HCT116 (cell line): ENCODE data around the gene GRM4. TPM values are rescaled to one million over a fixed set of nuclear protein-coding genes. Genes with fewer than 3 reads are reported as not detected.

Experiments used
- ATAC-seq: fragments of 200-7000 bp; cut with Tn5 transposase; 2 replicates; pipeline ENCODE4 v1.9.1; 2020; ENCODE audit warnings: mild to moderate bottlenecking, moderate library complexity
- BruUV-seq: library from RNA; stranded (reverse); fragments of 400-500 nt; replicated peaks from 2 replicates; lab custom pipeline; 2021; lab: Mats Ljungman, UMichigan
- CTCF ChIA-PET: fragments of 300-600 bp; sonication (Branson Sonifier 250); formaldehyde crosslinking; loops from one replicate; lab custom pipeline; 2021; ENCODE audit warnings: antibody characterized with exemption; lab: Charles Lee
- POLR2A ChIA-PET: fragments of 300-600, 350-600 bp; sonication (Branson Sonifier 250); formaldehyde crosslinking; loops from one replicate; lab custom pipeline; 2021; ENCODE audit warnings: antibody characterized with exemption; lab: Charles Lee
- RAD21 ChIA-PET, 2 experiments: fragments of 300-600 bp; sonication (Branson Sonifier 250); formaldehyde crosslinking; loops; one replicate each; lab custom pipeline; 2023; ENCODE audit warnings: low total read pairs in 2 of 2; ENCODE audit not compliant: uncharacterized antibody in 2 of 2, unreplicated experiment in 2 of 2, low non-redundant PET in 1 of 2; lab: Charles Lee
- DNase-seq: peaks from one replicate; pipeline ENCODE4 v3.0.0-alpha.2; 2010; ENCODE audit warnings: low read depth, low spot score
- H2AFZ ChIP-seq: fragments of 200-600 bp; shearing (Covaris generic), sonication (generic); 2 replicates; pipeline ENCODE4 v1.6.1; 2017; ENCODE audit warnings: low read depth, mixed run types, mixed read lengths, antibody characterized with exemption, low read length; ENCODE audit not compliant: poor library complexity, severe bottlenecking
- H3K27ac ChIP-seq: 2 replicates; pipeline ENCODE4 v1.5.1; 2012; ENCODE audit warnings: low read depth, low read length
- H3K27me3 ChIP-seq: fragments of 200-600 bp; sonication (generic); 2 replicates; pipeline ENCODE4 v1.6.1; 2016; ENCODE audit warnings: mixed run types, low read length, mixed read lengths; ENCODE audit not compliant: insufficient read depth
- H3K36me3 ChIP-seq, 2 experiments: fragments of 200-500 bp in 1 of 2; fragments of 200-600 bp in 1 of 2; sonication (Bioruptor generic) in 1 of 2; sonication (generic) in 1 of 2; 2 replicates each; pipeline versions ENCODE4 v1.5.1 to v1.6.1; 2014 to 2016; ENCODE audit warnings: low read length in 2 of 2, inconsistent platforms in 1 of 2, mixed read lengths in 1 of 2, mixed run types in 1 of 2; ENCODE audit not compliant: insufficient read depth in 2 of 2, control insufficient read depth in 1 of 2
- H3K4me1 ChIP-seq, 2 experiments: fragments of 200-600 bp in 1 of 2; sonication (generic) in 1 of 2; 2 replicates each; pipeline versions ENCODE4 v1.5.1 to v1.6.1; 2012 to 2017; ENCODE audit warnings: low read length in 2 of 2, inconsistent platforms in 1 of 2, mild to moderate bottlenecking in 1 of 2, mixed read lengths in 1 of 2, mixed run types in 1 of 2, moderate library complexity in 1 of 2; ENCODE audit not compliant: insufficient read depth in 2 of 2, control insufficient read depth in 1 of 2
- H3K4me2 ChIP-seq: fragments of 200-600 bp; sonication (generic); 2 replicates; pipeline ENCODE4 v1.6.1; 2017; ENCODE audit warnings: mixed run types, low read length, mixed read lengths
- H3K4me3 ChIP-seq, 2 experiments: fragments of 200-600 bp in 1 of 2; sonication (generic) in 1 of 2; replicated peaks in 1 of 2; 2 replicates each; pipeline ENCODE4 v1.5.1; 2011 to 2016; ENCODE audit warnings: low read length in 2 of 2, control low read depth in 1 of 2, low read depth in 1 of 2, mild to moderate bottlenecking in 1 of 2, mixed read lengths in 1 of 2, mixed run types in 1 of 2
- H3K79me2 ChIP-seq: fragments of 200-600 bp; sonication (generic); 2 replicates; pipeline ENCODE4 v1.6.1; 2017; ENCODE audit warnings: mild to moderate bottlenecking, mixed run types, low read length, moderate library complexity, mixed read lengths; ENCODE audit not compliant: insufficient read depth
- H3K9ac ChIP-seq: fragments of 200-600 bp; sonication (generic); 2 replicates; pipeline ENCODE4 v1.6.1; 2016; ENCODE audit warnings: low read length, mixed read lengths
- H3K9me2 ChIP-seq: fragments of 200-600 bp; sonication (generic), shearing (Covaris generic); 2 replicates; pipeline ENCODE4 v1.6.1; 2017; ENCODE audit warnings: mixed run types, mild to moderate bottlenecking, moderate library complexity; ENCODE audit not compliant: insufficient read depth
- H3K9me3 ChIP-seq, 2 experiments: fragments of 200-500 bp in 1 of 2; fragments of 200-600 bp in 1 of 2; sonication (Bioruptor generic) in 1 of 2; sonication (generic) in 1 of 2; 2 replicates each; pipeline ENCODE4 v1.6.1; 2014 to 2017; ENCODE audit warnings: low read length in 2 of 2, mixed read lengths in 2 of 2, inconsistent platforms in 1 of 2, low read depth in 1 of 2, mild to moderate bottlenecking in 1 of 2, mixed run types in 1 of 2, moderate library complexity in 1 of 2; ENCODE audit not compliant: control insufficient read depth in 1 of 2, insufficient read depth in 1 of 2
- H4K20me1 ChIP-seq: fragments of 200-600 bp; sonication (generic), shearing (Covaris generic); 2 replicates; pipeline ENCODE4 v1.6.1; 2017; ENCODE audit warnings: mixed run types, mild to moderate bottlenecking, moderate library complexity; ENCODE audit not compliant: insufficient read depth
- CBX3 ChIP-seq: IDR thresholded peaks from 2 replicates; pipeline ENCODE4 v1.6.1; 2012; ENCODE audit warnings: low read depth
- CEBPB ChIP-seq: IDR thresholded peaks from 2 replicates; pipeline ENCODE4 v1.6.1; 2012; ENCODE audit warnings: low read depth
- EZH2 ChIP-seq: fragments of 200-600 bp; sonication (generic); IDR thresholded peaks from 2 replicates; pipeline ENCODE4 v1.6.1; 2017; ENCODE audit warnings: antibody characterized with exemption, mixed run types
- JUND ChIP-seq: IDR thresholded peaks from 2 replicates; pipeline ENCODE4 v1.6.1; 2012
- POLR2AphosphoS5 ChIP-seq: IDR thresholded peaks from 2 replicates; pipeline ENCODE4 v1.6.1; 2011; ENCODE audit warnings: mild to moderate bottlenecking, low read depth, low read length, moderate library complexity
- RAD21 ChIP-seq: IDR thresholded peaks from 2 replicates; pipeline ENCODE4 v1.6.1; 2012; ENCODE audit warnings: low read depth, mild to moderate bottlenecking
- SP1 ChIP-seq: IDR thresholded peaks from 2 replicates; pipeline ENCODE4 v1.6.1; 2012; ENCODE audit warnings: low read depth
- SRF ChIP-seq: IDR thresholded peaks from 2 replicates; pipeline ENCODE4 v1.6.1; 2012; ENCODE audit warnings: low read depth
- YY1 ChIP-seq: IDR thresholded peaks from 2 replicates; pipeline ENCODE4 v1.6.1; 2011; ENCODE audit warnings: low read length, low read depth, moderate library complexity, mild to moderate bottlenecking; ENCODE audit not compliant: insufficient replicate concordance; ENCODE audit errors: extremely low read depth
- ZFX ChIP-seq: fragments of 450-650 bp; IDR thresholded peaks from 2 replicates; pipeline ENCODE4 v1.6.1; 2017
- intact Hi-C: fragments of 100-400 bp; cut with micrococcal nuclease; formaldehyde crosslinking; loops from 2 replicates; pipeline ENCODE4 v1.10.0; 2022
- total RNA-seq: library from RNA; stranded (reverse); gene quantifications from one replicate; pipeline ENCODE4 v1.2.1, GENCODE V29; 2021; ENCODE audit not compliant: unreplicated experiment
- TF ChIP-seq, protein P1 (sequence below): IDR thresholded peaks from 2 replicates; pipeline ENCODE4 v1.6.1; 2012
- TF ChIP-seq, protein P2 (sequence below): IDR thresholded peaks from 2 replicates; pipeline ENCODE4 v1.6.1; 2012
- TF ChIP-seq, protein P3 (sequence below): IDR thresholded peaks from 2 replicates; pipeline ENCODE4 v1.6.1; 2012; ENCODE audit warnings: low read depth

GRM4 gene
- total RNA-seq, 1 experiment from 2014 or later, result 2.6 TPM

DNA sequence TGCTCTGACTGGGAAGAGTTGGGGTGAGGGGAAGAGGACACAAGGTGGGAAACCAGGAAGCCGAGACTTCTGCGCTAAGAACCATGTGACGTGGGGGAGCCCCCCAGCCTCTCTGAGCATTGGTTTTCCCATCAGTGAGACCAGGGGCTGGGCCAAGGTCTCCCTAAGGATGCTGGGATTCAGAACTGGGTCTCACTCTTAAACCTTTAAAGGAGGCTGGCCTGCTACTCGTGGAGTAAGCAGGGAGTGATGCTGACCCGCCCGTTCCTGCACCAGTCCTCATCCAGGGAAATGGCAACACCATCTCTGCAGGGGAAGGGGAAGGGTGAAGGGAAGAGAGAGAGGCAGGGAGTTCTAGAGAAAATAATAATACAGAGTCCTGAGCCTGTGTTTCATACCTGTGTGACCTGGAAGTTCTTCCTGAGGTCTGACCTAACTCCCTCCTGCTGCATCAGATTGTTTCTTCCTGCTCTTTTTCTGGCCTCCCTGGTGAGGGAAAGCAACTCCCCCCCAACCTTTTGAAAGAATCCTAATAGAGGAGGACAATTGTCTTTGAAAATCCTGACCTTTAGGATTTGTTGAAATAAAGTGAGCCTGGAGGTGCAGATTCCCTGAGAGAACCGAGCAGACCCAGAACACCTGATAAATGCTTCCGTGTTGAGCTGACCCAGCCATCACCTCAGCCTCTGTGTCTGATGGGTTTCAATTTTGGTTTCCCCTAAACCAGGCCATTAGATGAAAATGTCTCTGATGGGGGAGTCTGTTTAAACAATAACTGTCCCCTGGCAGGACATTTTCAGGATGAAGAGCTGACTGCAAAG, 3.0 kb upstream of the GRM4 start:
- H3K9ac ChIP-seq, result no peak overlapping the region
- no peaks in the 10 kb centered on the region for H3K9me2 ChIP-seq
- no peaks in the 10 kb centered on the region for H3K27me3 ChIP-seq
- H2AFZ ChIP-seq, result no peak overlapping the region
- ATAC-seq, result no peak
- no peaks in the 10 kb centered on the region for H4K20me1 ChIP-seq
- intact Hi-C loops, result no loop called here
- H3K4me2 ChIP-seq, result no peak overlapping the region
- TF ChIP-seq YY1 (no peak), POLR2AphosphoS5 (no peak), ZFX (no peak)
- TF ChIP-seq, protein P1, sequence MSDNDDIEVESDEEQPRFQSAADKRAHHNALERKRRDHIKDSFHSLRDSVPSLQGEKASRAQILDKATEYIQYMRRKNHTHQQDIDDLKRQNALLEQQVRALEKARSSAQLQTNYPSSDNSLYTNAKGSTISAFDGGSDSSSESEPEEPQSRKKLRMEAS, result no peak
- TF ChIP-seq, all 23 proteins: peak for 0
- Histone ChIP-seq H3K79me2 (no peaks in the 10 kb centered on the region), H3K36me3 (no peaks in the 10 kb centered on the region), H3K27ac (no peak overlapping the region), H3K9me3 (no peaks in the 10 kb centered on the region), H3K4me3 (no peak overlapping the region), H3K4me1 (peaks cover 0 to 4% of the 10 kb centered on the region in 2 experiments; a peak in 1 of 4 replicates)
- no peak for DNase-seq
- ChIA-PET POLR2A (no interaction called here), CTCF (interaction anchor here (0.7 kb wide), 1 partner anchor 438 kb away, joined by 3 read pairs; the partner anchor contains the start of gene UQCC2), RAD21 (no interaction called here)
- BruUV-seq, result no TSS peak

GRCh38 chr6:34147906-34148630, 2.2 kb upstream of the GRM4 start:
- H3K27ac ChIP-seq, result no peak overlapping the region
- DNase-seq, result no peak
- no TSS peak for BruUV-seq
- H4K20me1 ChIP-seq, result no peaks in the 10 kb centered on the region
- H3K36me3 ChIP-seq, result no peaks in the 10 kb centered on the region
- H3K27me3 ChIP-seq, result no peaks in the 10 kb centered on the region
- ChIA-PET POLR2A (no interaction called here), CTCF (no interaction called here), RAD21 (no interaction called here)
- no peak overlapping the region for H3K9ac ChIP-seq
- no peaks in the 10 kb centered on the region for H3K9me3 ChIP-seq
- no peaks in the 10 kb centered on the region for H3K9me2 ChIP-seq
- no peak overlapping the region for H2AFZ ChIP-seq
- H3K79me2 ChIP-seq, result no peaks in the 10 kb centered on the region
- H3K4me3 ChIP-seq, result no peak overlapping the region
- intact Hi-C loops, result no loop called here
- TF ChIP-seq SRF, result no peak
- TF ChIP-seq EZH2, result no peak
- TF ChIP-seq, protein P2, sequence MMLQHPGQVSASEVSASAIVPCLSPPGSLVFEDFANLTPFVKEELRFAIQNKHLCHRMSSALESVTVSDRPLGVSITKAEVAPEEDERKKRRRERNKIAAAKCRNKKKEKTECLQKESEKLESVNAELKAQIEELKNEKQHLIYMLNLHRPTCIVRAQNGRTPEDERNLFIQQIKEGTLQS, result no peak
- TF ChIP-seq CEBPB, result no peak
- no peak for TF ChIP-seq SP1
- no peak for TF ChIP-seq YY1
- TF ChIP-seq, protein P3, sequence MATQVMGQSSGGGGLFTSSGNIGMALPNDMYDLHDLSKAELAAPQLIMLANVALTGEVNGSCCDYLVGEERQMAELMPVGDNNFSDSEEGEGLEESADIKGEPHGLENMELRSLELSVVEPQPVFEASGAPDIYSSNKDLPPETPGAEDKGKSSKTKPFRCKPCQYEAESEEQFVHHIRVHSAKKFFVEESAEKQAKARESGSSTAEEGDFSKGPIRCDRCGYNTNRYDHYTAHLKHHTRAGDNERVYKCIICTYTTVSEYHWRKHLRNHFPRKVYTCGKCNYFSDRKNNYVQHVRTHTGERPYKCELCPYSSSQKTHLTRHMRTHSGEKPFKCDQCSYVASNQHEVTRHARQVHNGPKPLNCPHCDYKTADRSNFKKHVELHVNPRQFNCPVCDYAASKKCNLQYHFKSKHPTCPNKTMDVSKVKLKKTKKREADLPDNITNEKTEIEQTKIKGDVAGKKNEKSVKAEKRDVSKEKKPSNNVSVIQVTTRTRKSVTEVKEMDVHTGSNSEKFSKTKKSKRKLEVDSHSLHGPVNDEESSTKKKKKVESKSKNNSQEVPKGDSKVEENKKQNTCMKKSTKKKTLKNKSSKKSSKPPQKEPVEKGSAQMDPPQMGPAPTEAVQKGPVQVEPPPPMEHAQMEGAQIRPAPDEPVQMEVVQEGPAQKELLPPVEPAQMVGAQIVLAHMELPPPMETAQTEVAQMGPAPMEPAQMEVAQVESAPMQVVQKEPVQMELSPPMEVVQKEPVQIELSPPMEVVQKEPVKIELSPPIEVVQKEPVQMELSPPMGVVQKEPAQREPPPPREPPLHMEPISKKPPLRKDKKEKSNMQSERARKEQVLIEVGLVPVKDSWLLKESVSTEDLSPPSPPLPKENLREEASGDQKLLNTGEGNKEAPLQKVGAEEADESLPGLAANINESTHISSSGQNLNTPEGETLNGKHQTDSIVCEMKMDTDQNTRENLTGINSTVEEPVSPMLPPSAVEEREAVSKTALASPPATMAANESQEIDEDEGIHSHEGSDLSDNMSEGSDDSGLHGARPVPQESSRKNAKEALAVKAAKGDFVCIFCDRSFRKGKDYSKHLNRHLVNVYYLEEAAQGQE, result no peak
- no peak for TF ChIP-seq CBX3
- no peak for TF ChIP-seq ZFX
- no peak for TF ChIP-seq JUND
- no peak for TF ChIP-seq RAD21
- no peak overlapping the region for H3K4me2 ChIP-seq
- peaks cover 0 to 4% of the 10 kb centered on the region in 2 experiments; a peak in 1 of 4 replicates for H3K4me1 ChIP-seq
- ATAC-seq, result no peak
